ENCODE results near the gene MRPL33. TPM values are rescaled to one million over a fixed set of nuclear protein-coding genes. Genes with fewer than 3 reads are reported as not detected.

MRPL33 gene
- total RNA-seq, 1 experiment from 2014 or later, result 86.3 TPM

- intact Hi-C loops (cut with micrococcal nuclease; ENCODE audit: unreplicated experiment), result no loop called here
- Histone ChIP-seq H2AFZ (no peak overlapping the region), H3K9me2 (ENCODE audit: insufficient read depth) (no peaks in the 10 kb centered on the region), H3K79me2 (ENCODE audit: low read depth) (no peaks in the 10 kb centered on the region), H3K4me2 (no peak overlapping the region), H3F3A (ENCODE audit: insufficient read depth, low read depth) (peaks cover 21% of the 10 kb centered on the region), H3K4me3 (no peak overlapping the region), H4K20me1 (ENCODE audit: insufficient read depth) (no peaks in the 10 kb centered on the region), H3K9me3 (ENCODE audit: insufficient read depth, low read depth) (no peaks in the 10 kb centered on the region; the same call in 1 of the 2 replicates), H3K27me3 (ENCODE audit: insufficient read depth, low read depth) (no peaks in the 10 kb centered on the region), H3K4me1 (replicated peaks; ENCODE audit: insufficient read depth) (peaks cover 30% of the 10 kb centered on the region), H3K36me3 (ENCODE audit: low read depth) (no peaks in the 10 kb centered on the region), H3K27ac (no peak overlapping the region)
- POLR2A ChIA-PET (ENCODE audit: unreplicated experiment), result no interaction called here
- TF ChIP-seq EZH2 (IDR thresholded peaks at IDR 0.05; ENCODE audit: low read depth), result no peak
- no peak for TF ChIP-seq CTCF (conservative IDR thresholded peaks at IDR 0.05)
- no peak for DNase-seq
- no TSS peak for BruUV-seq (replicated peaks)
- CTCF ChIA-PET, result no interaction called here
These were observed 36.9 kb downstream of the MRPL33 start for GRCh38 chr2:27808418-27808817.

- H3K4me1 ChIP-seq (replicated peaks; ENCODE audit: insufficient read depth), result peaks cover 26% of the 10 kb centered on the region
- H3K36me3 ChIP-seq (ENCODE audit: low read depth), result no peaks in the 10 kb centered on the region
- no peak overlapping the region; the same call in 1 of the 2 replicates for H3K27ac ChIP-seq
- no TSS peak for BruUV-seq (replicated peaks)
- H3K79me2 ChIP-seq (ENCODE audit: low read depth), result no peaks in the 10 kb centered on the region
- H3K4me3 ChIP-seq, result no peak overlapping the region
- no peak overlapping the region for H2AFZ ChIP-seq
- no peaks in the 10 kb centered on the region for H3K9me2 ChIP-seq (ENCODE audit: insufficient read depth)
- H3F3A ChIP-seq (ENCODE audit: insufficient read depth, low read depth), result peaks cover 21% of the 10 kb centered on the region
- POLR2A ChIA-PET (ENCODE audit: unreplicated experiment), result no interaction called here
- no peaks in the 10 kb centered on the region for H3K27me3 ChIP-seq (ENCODE audit: insufficient read depth, low read depth)
- intact Hi-C loops (cut with micrococcal nuclease; ENCODE audit: unreplicated experiment), result no loop called here
- TF ChIP-seq EZH2 (IDR thresholded peaks at IDR 0.05; ENCODE audit: low read depth) (no peak), CTCF (conservative IDR thresholded peaks at IDR 0.05) (no peak)
- H3K4me2 ChIP-seq, result no peak overlapping the region
- no peaks in the 10 kb centered on the region; the same call in 1 of the 2 replicates for H3K9me3 ChIP-seq (ENCODE audit: insufficient read depth, low read depth)
- no peak for DNase-seq
- CTCF ChIA-PET, result no interaction called here
- H4K20me1 ChIP-seq (ENCODE audit: insufficient read depth), result no peaks in the 10 kb centered on the region
These were observed 37.5 kb downstream of the MRPL33 start for GRCh38 chr2:27808984-27809383.

DNA sequence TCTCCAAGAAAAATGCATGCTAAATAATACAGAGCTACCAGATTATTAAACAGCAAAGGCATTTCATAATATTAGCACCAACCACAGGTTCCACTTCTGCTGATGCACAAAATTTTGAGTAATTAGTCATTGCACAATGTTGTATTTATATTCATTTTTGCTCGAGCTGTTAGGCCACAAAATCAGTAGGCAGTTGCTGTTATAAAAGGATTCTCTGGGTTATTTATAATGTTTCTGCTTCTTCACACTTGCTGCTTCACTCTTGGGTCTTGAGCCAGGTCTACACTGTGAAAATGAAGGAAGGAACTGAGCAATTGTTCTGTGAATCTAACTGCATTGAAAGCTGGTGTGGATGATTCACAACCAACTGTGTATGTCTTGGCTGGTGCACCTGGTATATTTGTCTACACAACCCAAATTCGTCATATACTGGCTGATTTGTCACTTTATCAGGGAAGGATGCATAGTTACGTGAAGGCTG lies 38.3 kb downstream of the MRPL33 start:
- POLR2A ChIA-PET (ENCODE audit: unreplicated experiment), result interaction anchor here (0.6 kb wide), 1 partner anchor 54 kb away, joined by 3 read pairs; no protein-coding TSS in a partner anchor
- peak overlapping the region; percentile 32 for H3K4me2 ChIP-seq
- intact Hi-C loops (cut with micrococcal nuclease; ENCODE audit: unreplicated experiment), result no loop called here

More for the DNA sequence above, 38.3 kb downstream of the MRPL33 start:
- Histone ChIP-seq H3F3A (ENCODE audit: insufficient read depth, low read depth) (peaks cover 21% of the 10 kb centered on the region), H2AFZ (no peak overlapping the region), H3K9me2 (ENCODE audit: insufficient read depth) (no peaks in the 10 kb centered on the region), H3K4me3 (no peak overlapping the region), H3K4me1 (replicated peaks; ENCODE audit: insufficient read depth) (peaks cover 26% of the 10 kb centered on the region), H3K9me3 (ENCODE audit: insufficient read depth, low read depth) (no peaks in the 10 kb centered on the region; the same call in 1 of the 2 replicates), H3K79me2 (ENCODE audit: low read depth) (no peaks in the 10 kb centered on the region), H4K20me1 (ENCODE audit: insufficient read depth) (no peaks in the 10 kb centered on the region), H3K27ac (peak overlapping the region; percentile 40), H3K27me3 (ENCODE audit: insufficient read depth, low read depth) (no peaks in the 10 kb centered on the region), H3K36me3 (ENCODE audit: low read depth) (no peaks in the 10 kb centered on the region)
- peak in 1 of 2 experiments; percentile 87 for DNase-seq
- no peak for TF ChIP-seq EZH2 (IDR thresholded peaks at IDR 0.05; ENCODE audit: low read depth)
- no peak for TF ChIP-seq CTCF (conservative IDR thresholded peaks at IDR 0.05)
- CTCF ChIA-PET, result no interaction called here
- no TSS peak for BruUV-seq (replicated peaks)
